Activated naive CD8-positive, alpha-beta T cell treated with anti-CD3 and anti-CD28 coated beads, Interleukin-2, amount 10 ng/mL, durations not matched to agents 7 days and 5 days (primary cell): ENCODE data around the gene CAMK1. TPM values are rescaled to one million over a fixed set of nuclear protein-coding genes. Genes with fewer than 3 reads are reported as not detected.

Experiments used
- total RNA-seq, 2 experiments: library from RNA; stranded (reverse); gene quantifications; one replicate each; pipeline ENCODE4 v1.2.3, GENCODE V29; 2021

CAMK1 gene
- total RNA-seq, 2 experiments from 2014 or later = 25.2 to 26.9 TPM

Other genes with a start within 250 kb of the CAMK1 start
- gene LHFPL4, start 216.1 kb downstream of the CAMK1 start, total RNA-seq = not detected
- 10 to 100 TPM; 52.5 to 57.1 TPM for gene MTMR14, start 120.4 kb downstream of the CAMK1 start, total RNA-seq
- gene CPNE9, start 66.1 kb downstream of the CAMK1 start, total RNA-seq = 1 to 10 TPM in 1 of 2 experiments, not detected in 1; 1.1 TPM
- gene BRPF1, start 38.2 kb downstream of the CAMK1 start, total RNA-seq = 10 to 100 TPM; 57.3 to 58.8 TPM
- 10 to 100 TPM; 41.3 to 46.1 TPM for gene OGG1, start 20.0 kb downstream of the CAMK1 start, total RNA-seq
- 10 to 100 TPM; 71.8 to 73.3 TPM for gene TADA3, start 22.5 kb upstream of the CAMK1 start, total RNA-seq
- 100 to 1,000 TPM; 225 to 227 TPM for gene ARPC4, start 23.1 kb upstream of the CAMK1 start, total RNA-seq
- 10 to 100 TPM; 84.0 to 85.7 TPM for gene TTLL3, start 40.3 kb upstream of the CAMK1 start, total RNA-seq
- gene RPUSD3, start 74.1 kb upstream of the CAMK1 start, total RNA-seq = 10 to 100 TPM; 46.3 to 50.8 TPM
- gene CIDEC, start 110.3 kb upstream of the CAMK1 start, total RNA-seq = not detected
- 10 to 100 TPM; 31.5 to 34.2 TPM for gene JAGN1, start 120.7 kb upstream of the CAMK1 start, total RNA-seq
- 1 to 10 TPM in 1 of 2 experiments, under 1 TPM in 1; 0.94 to 1.1 TPM for gene IL17RE, start 132.9 kb upstream of the CAMK1 start, total RNA-seq
- gene IL17RC, start 147.2 kb upstream of the CAMK1 start, total RNA-seq = under 1 TPM in 1 of 2 experiments, not detected in 1; 0.22 TPM
- 10 to 100 TPM; 26.2 to 29.3 TPM for gene CRELD1, start 163.9 kb upstream of the CAMK1 start, total RNA-seq
- gene PRRT3, start 182.5 kb upstream of the CAMK1 start, total RNA-seq = 1 to 10 TPM; 5.3 to 5.9 TPM
- gene EMC3, start 216.9 kb upstream of the CAMK1 start, total RNA-seq = 10 to 100 TPM; 42.0 to 49.8 TPM